ENCODE measurements around the gene SLC16A12. TPM values are rescaled to one million over a fixed set of nuclear protein-coding genes. Genes with fewer than 3 reads are reported as not detected.

The SLC16A12 gene
- total and polyA plus RNA-seq, 2 of the 4 experiments (the other 2 are of a cell fraction) = 1.4 to 1.6 TPM

GRCh38 chr10:89490596-89491335 is 44.6 kb downstream of the SLC16A12 start:
- BruUV-seq (replicated peaks) = no TSS peak

More at GRCh38 chr10:89490596-89491335, 44.6 kb downstream of the SLC16A12 start:
- dilution Hi-C loops (cut with HindIII; ENCODE audit: low sequenced_read_pairs, unreplicated experiment) (no loop called here), intact Hi-C loops (cut with micrococcal nuclease) (loop anchor here (1.0 kb wide), 1 partner anchor 17 kb away; no protein-coding TSS in a partner anchor), in situ Hi-C loops (cut with MboI; ENCODE audit: low sequenced_read_pairs) (no loop called here)
- Histone ChIP-seq H3K4me1 (ENCODE audit: control insufficient read depth, insufficient read depth, low read length) (no peaks in the 10 kb centered on the region), H2BK120ac (ENCODE audit: low read depth, low read length) (no peak overlapping the region), H3K4me2 (ENCODE audit: low read depth, low read length) (no peak overlapping the region), H3K9ac (ENCODE audit: low read depth, low read length) (no peak overlapping the region), H2BK15ac (ENCODE audit: low read depth, low read length) (no peak overlapping the region), H3K9me1 (ENCODE audit: insufficient read depth, low read length) (no peaks in the 10 kb centered on the region), H2BK5ac (ENCODE audit: low read depth, low read length, poor library complexity, severe bottlenecking) (no peak overlapping the region), H4K8ac (ENCODE audit: low read depth in 2 of 2, low read length in 2 of 2) (no peak overlapping the region), H3K27me3 (ENCODE audit: control insufficient read depth, insufficient read depth, low read length) (no peaks in the 10 kb centered on the region), H3K27ac (ENCODE audit: insufficient read depth, low read length) (no peak overlapping the region), H3K9me3 (ENCODE audit: control insufficient read depth, insufficient read depth, low read length) (no peaks in the 10 kb centered on the region), H4K5ac (ENCODE audit: low read depth, low read length) (no peak overlapping the region), H3K56ac (ENCODE audit: extremely low read depth, insufficient read depth, low read length) (no peak overlapping the region), H3K23ac (ENCODE audit: low read depth, low read length) (no peak overlapping the region), H3K36me3 (ENCODE audit: control insufficient read depth, insufficient read depth, low read length) (no peaks in the 10 kb centered on the region), H3K79me1 (ENCODE audit: low read depth in 1 of 2, low read length in 2 of 2) (no peaks in the 10 kb centered on the region), H2BK20ac (ENCODE audit: low read depth, low read length) (no peak overlapping the region), H4K91ac (ENCODE audit: insufficient read depth, low read depth, low read length) (no peak overlapping the region), H3K4me3 (ENCODE audit: insufficient read depth, low read depth, low read length) (no peak overlapping the region), H3K18ac (ENCODE audit: low read depth, low read length) (no peak overlapping the region), H2AK9ac (replicated peaks; ENCODE audit: low read depth, low read length, poor library complexity) (no peak overlapping the region), H3K14ac (replicated peaks; ENCODE audit: low read depth, low read length) (no peak overlapping the region), H4K20me1 (ENCODE audit: insufficient read depth, low read length) (no peaks in the 10 kb centered on the region), H3K4ac (ENCODE audit: low read depth, low read length) (no peak overlapping the region), H2AFZ (replicated peaks; ENCODE audit: low read length, poor library complexity) (no peak overlapping the region), H2AK5ac (ENCODE audit: low read depth, low read length) (no peak overlapping the region)
- ChIA-PET CTCF (interaction anchor here (1.1 kb wide), 1 partner anchor 10 kb away, joined by 3 read pairs; no protein-coding TSS in a partner anchor), POLR2A (ENCODE audit: unreplicated experiment) (no interaction called here)
- DNase-seq (no peak), ATAC-seq (ENCODE audit: low read depth) (no peak)
- no peak for TF ChIP-seq BHLHE40 (IDR thresholded peaks at IDR 0.05; ENCODE audit: low read depth, low read length)
- TF ChIP-seq SMC3 (IDR thresholded peaks at IDR 0.05; ENCODE audit: low read depth, low read length) = no peak
- no peak for TF ChIP-seq CEBPB (IDR thresholded peaks at IDR 0.05; ENCODE audit: low read depth, low read length)
- no peak for TF ChIP-seq RFX5 (IDR thresholded peaks at IDR 0.05; ENCODE audit: low read depth, low read length)
- no peak for TF ChIP-seq POLR2A (IDR thresholded peaks at IDR 0.05; ENCODE audit: low read depth, low read length)
- TF ChIP-seq MAZ (IDR thresholded peaks at IDR 0.05; ENCODE audit: borderline replicate concordance, low read depth, low read length) = no peak
- TF ChIP-seq FOS (IDR thresholded peaks at IDR 0.05; ENCODE audit: low read depth, low read length) = no peak
- TF ChIP-seq NFE2L2 (IDR thresholded peaks at IDR 0.05; ENCODE audit: low read depth, low read length) = no peak
- TF ChIP-seq RCOR1 (IDR thresholded peaks at IDR 0.05; ENCODE audit: insufficient replicate concordance, low read length) = no peak
- TF ChIP-seq CHD1 (IDR thresholded peaks at IDR 0.05; ENCODE audit: low read depth, low read length) = no peak
- TF ChIP-seq USF2 (IDR thresholded peaks at IDR 0.05; ENCODE audit: low read depth, low read length) = no peak
- TF ChIP-seq ELK1 (IDR thresholded peaks at IDR 0.05; ENCODE audit: borderline replicate concordance, low read depth, low read length) = no peak
- TF ChIP-seq MAFK (IDR thresholded peaks at IDR 0.05; ENCODE audit: low read depth, low read length) = no peak
- no peak for TF ChIP-seq MXI1 (IDR thresholded peaks at IDR 0.05; ENCODE audit: borderline replicate concordance, low read depth, low read length)
- TF ChIP-seq RAD21 (IDR thresholded peaks at IDR 0.05; ENCODE audit: low read length) = no peak
- TF ChIP-seq CTCF (conservative IDR thresholded peaks at IDR 0.05; ENCODE audit: low read depth, low read length) = no peak
- WGBS, 2 experiments (ENCODE audit: extremely low coverage in 2 of 2, insufficient read length in 1 of 2) = no CpG with 5 or more reads among the region's 4 CpGs

Measured in IMR-90 (cell line).